ENCODE results near the gene SNX32. TPM values are rescaled to one million over a fixed set of nuclear protein-coding genes. Genes with fewer than 3 reads are reported as not detected.
A peak's percentile ranks its signal among the peaks of the same experiment; 100 is the strongest.

The SNX32 gene
- total and polyA plus RNA-seq, 2 of the 13 experiments (the other 11 are each of a cell fraction or from before 2014, with no cell fraction given) = 0.09 to 0.34 TPM

DNA sequence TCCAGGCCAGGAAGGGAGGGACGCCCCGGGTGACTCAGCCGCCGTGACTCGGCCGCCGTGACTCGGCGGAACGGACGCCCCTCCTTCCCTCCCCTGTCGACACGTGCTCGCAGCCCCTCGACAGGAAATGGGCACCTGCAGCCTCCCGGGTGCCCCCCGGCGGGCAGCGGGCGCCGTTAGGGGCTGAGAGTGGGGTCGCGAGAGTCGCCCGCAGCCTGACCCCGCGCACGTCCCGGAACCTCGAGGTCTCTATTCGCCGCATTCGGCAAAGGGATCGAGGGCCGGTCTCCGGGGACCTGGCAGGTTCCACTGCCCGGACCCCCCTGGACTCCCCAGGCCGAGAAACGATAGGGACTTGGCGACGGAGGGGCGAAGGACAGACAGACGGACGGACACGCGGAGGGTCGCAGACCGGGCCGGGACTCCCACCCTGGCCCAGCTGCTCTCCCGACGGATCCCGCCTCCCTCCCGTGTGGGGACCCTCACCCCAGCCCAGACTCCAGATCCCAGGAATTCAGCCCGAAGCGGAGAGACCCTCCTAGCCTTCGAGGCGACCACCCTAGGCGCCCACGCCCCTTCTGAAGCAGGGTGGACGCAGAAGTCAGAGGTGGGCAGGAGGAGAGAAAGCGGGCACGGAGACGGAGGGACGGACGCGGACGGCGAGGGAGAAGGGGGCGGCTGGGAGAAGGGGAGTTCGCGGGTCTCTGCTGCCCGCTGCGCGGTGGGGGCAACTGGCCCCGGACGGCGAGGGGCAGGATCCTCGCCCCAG, 65.8 kb downstream of the SNX32 start (continued):
- TF ChIP-seq ZNF816 (CRISPR knock-in tag; IDR thresholded peaks at IDR 0.05; ENCODE audit: borderline replicate concordance) = no peak; the same call in 1 of the 2 replicates
- TF ChIP-seq HMG20B (CRISPR knock-in tag; conservative IDR thresholded peaks at IDR 0.05) = no peak
- TF ChIP-seq, protein P1, sequence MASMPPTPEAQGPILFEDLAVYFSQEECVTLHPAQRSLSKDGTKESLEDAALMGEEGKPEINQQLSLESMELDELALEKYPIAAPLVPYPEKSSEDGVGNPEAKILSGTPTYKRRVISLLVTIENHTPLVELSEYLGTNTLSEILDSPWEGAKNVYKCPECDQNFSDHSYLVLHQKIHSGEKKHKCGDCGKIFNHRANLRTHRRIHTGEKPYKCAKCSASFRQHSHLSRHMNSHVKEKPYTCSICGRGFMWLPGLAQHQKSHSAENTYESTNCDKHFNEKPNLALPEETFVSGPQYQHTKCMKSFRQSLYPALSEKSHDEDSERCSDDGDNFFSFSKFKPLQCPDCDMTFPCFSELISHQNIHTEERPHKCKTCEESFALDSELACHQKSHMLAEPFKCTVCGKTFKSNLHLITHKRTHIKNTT (CRISPR knock-in tag; IDR thresholded peaks at IDR 0.05) = no peak
- TF ChIP-seq SRSF4 (IDR thresholded peaks at IDR 0.05; ENCODE audit: low read depth, low read length, poor library complexity, severe bottlenecking) = no peak
- no peak for TF ChIP-seq ZNF761 (CRISPR knock-in tag; conservative IDR thresholded peaks at IDR 0.05)
- TF ChIP-seq YEATS4 (CRISPR knock-in tag; IDR thresholded peaks at IDR 0.05; ENCODE audit: borderline replicate concordance) = peak; percentile 53; the same call in 1 of the 2 replicates
- TF ChIP-seq, protein P2, sequence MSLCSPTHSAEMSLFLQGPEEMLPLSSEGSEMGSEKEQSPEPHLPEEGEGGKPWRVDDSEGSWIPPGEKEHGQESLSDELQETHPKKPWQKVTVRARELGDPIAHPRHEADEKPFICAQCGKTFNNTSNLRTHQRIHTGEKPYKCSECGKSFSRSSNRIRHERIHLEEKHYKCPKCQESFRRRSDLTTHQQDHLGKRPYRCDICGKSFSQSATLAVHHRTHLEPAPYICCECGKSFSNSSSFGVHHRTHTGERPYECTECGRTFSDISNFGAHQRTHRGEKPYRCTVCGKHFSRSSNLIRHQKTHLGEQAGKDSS (CRISPR knock-in tag; IDR thresholded peaks at IDR 0.05; ENCODE audit: borderline replicate concordance, low read depth) = no peak
- TF ChIP-seq, protein P3, sequence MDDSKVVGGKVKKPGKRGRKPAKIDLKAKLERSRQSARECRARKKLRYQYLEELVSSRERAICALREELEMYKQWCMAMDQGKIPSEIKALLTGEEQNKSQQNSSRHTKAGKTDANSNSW (CRISPR knock-in tag; IDR thresholded peaks at IDR 0.05; ENCODE audit: borderline replicate concordance) = no peak
- TF ChIP-seq, protein P4, sequence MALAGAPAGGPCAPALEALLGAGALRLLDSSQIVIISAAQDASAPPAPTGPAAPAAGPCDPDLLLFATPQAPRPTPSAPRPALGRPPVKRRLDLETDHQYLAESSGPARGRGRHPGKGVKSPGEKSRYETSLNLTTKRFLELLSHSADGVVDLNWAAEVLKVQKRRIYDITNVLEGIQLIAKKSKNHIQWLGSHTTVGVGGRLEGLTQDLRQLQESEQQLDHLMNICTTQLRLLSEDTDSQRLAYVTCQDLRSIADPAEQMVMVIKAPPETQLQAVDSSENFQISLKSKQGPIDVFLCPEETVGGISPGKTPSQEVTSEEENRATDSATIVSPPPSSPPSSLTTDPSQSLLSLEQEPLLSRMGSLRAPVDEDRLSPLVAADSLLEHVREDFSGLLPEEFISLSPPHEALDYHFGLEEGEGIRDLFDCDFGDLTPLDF (CRISPR knock-in tag; IDR thresholded peaks at IDR 0.05) = no peak
- TF ChIP-seq SMAD9 (CRISPR knock-in tag; IDR thresholded peaks at IDR 0.05) = 0 out of 2 replicates have a peak, but pooled peaks have one; percentile 16
- peak; percentile 52; the same call in 1 of the 2 replicates for TF ChIP-seq ZNF768 (CRISPR knock-in tag; IDR thresholded peaks at IDR 0.05)
- TF ChIP-seq ZNF331 (CRISPR knock-in tag; IDR thresholded peaks at IDR 0.05) = peak; percentile 43; the same call in 1 of the 2 replicates
- TF ChIP-seq, protein P5, sequence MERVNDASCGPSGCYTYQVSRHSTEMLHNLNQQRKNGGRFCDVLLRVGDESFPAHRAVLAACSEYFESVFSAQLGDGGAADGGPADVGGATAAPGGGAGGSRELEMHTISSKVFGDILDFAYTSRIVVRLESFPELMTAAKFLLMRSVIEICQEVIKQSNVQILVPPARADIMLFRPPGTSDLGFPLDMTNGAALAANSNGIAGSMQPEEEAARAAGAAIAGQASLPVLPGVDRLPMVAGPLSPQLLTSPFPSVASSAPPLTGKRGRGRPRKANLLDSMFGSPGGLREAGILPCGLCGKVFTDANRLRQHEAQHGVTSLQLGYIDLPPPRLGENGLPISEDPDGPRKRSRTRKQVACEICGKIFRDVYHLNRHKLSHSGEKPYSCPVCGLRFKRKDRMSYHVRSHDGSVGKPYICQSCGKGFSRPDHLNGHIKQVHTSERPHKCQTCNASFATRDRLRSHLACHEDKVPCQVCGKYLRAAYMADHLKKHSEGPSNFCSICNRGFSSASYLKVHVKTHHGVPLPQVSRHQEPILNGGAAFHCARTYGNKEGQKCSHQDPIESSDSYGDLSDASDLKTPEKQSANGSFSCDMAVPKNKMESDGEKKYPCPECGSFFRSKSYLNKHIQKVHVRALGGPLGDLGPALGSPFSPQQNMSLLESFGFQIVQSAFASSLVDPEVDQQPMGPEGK (CRISPR knock-in tag; IDR thresholded peaks at IDR 0.05) = peak; percentile 69
- TF ChIP-seq, protein P6, sequence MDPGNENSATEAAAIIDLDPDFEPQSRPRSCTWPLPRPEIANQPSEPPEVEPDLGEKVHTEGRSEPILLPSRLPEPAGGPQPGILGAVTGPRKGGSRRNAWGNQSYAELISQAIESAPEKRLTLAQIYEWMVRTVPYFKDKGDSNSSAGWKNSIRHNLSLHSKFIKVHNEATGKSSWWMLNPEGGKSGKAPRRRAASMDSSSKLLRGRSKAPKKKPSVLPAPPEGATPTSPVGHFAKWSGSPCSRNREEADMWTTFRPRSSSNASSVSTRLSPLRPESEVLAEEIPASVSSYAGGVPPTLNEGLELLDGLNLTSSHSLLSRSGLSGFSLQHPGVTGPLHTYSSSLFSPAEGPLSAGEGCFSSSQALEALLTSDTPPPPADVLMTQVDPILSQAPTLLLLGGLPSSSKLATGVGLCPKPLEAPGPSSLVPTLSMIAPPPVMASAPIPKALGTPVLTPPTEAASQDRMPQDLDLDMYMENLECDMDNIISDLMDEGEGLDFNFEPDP (CRISPR knock-in tag; conservative IDR thresholded peaks at IDR 0.05) = no peak
- no peak for TF ChIP-seq ZNF235 (CRISPR knock-in tag; IDR thresholded peaks at IDR 0.05; ENCODE audit: borderline replicate concordance)
- no peak for TF ChIP-seq CHD4 (IDR thresholded peaks at IDR 0.05; ENCODE audit: borderline replicate concordance, low read length)
- no peak for TF ChIP-seq PAWR (CRISPR knock-in tag; IDR thresholded peaks at IDR 0.05; ENCODE audit: borderline replicate concordance)
- TF ChIP-seq ZNF468 (CRISPR knock-in tag; IDR thresholded peaks at IDR 0.05) = peak; percentile 58; the same call in 1 of the 2 replicates
- TF ChIP-seq ZNF781 (CRISPR knock-in tag; IDR thresholded peaks at IDR 0.05; ENCODE audit: borderline replicate concordance, not compliant biosample characterization) = peak; percentile 58
- TF ChIP-seq ATM (IDR thresholded peaks at IDR 0.05; ENCODE audit: borderline replicate concordance) = no peak
- peak; percentile 48 for TF ChIP-seq YY1 (IDR thresholded peaks at IDR 0.05; ENCODE audit: insufficient read depth, insufficient replicate concordance, low read depth, low read length)
